SJCRH30 (cell line): Measurements from ENCODE around the gene PSMD4. TPM values are rescaled to one million over a fixed set of nuclear protein-coding genes. Genes with fewer than 3 reads are reported as not detected.

Experiments
- DNase-seq, 2 experiments: peaks; one replicate each; pipeline ENCODE4 v3.0.0-alpha.2; 2015 to 2020
- H3K27ac ChIP-seq: fragments of 250-450 bp; sonication (Bioruptor Pico); 2 replicates; pipeline ENCODE4 v1.5.1; 2020; ENCODE audit warnings: mild to moderate bottlenecking, moderate library complexity
- H3K27me3 ChIP-seq: fragments of 250-450 bp; sonication (Bioruptor Pico); 2 replicates; pipeline ENCODE4 v1.5.1; 2020; ENCODE audit warnings: mild to moderate bottlenecking, moderate library complexity
- H3K36me3 ChIP-seq: fragments of 250-450 bp; sonication (Bioruptor Pico); 2 replicates; pipeline ENCODE4 v1.5.1; 2020; ENCODE audit warnings: mild to moderate bottlenecking, moderate library complexity
- H3K4me1 ChIP-seq: fragments of 250-450 bp; sonication (Bioruptor Pico); 2 replicates; pipeline ENCODE4 v1.5.1; 2020; ENCODE audit warnings: mild to moderate bottlenecking, moderate library complexity
- H3K4me3 ChIP-seq: fragments of 250-450 bp; sonication (Bioruptor Pico); 2 replicates; pipeline ENCODE4 v1.5.1; 2020; ENCODE audit warnings: mild to moderate bottlenecking, moderate library complexity
- H3K9me3 ChIP-seq: fragments of 250-450 bp; sonication (Bioruptor Pico); replicated peaks from 2 replicates; pipeline ENCODE4 v1.5.1; 2020; ENCODE audit warnings: mild to moderate bottlenecking, moderate library complexity
- total RNA-seq: library from RNA; depleted of rRNA; stranded (reverse); fragments of >200 nt; shearing (Covaris generic); gene quantifications from 2 replicates; pipeline ENCODE4 v1.2.3, GENCODE V29; 2014; rRNA removed

The PSMD4 gene
- total RNA-seq, 1 experiment from 2014 or later = 132 TPM

GRCh38 chr1:151311011-151311410 lies 56.5 kb downstream of the PSMD4 start:
- H3K9me3 ChIP-seq = no peaks in the 10 kb centered on the region
- H3K27me3 ChIP-seq = no peaks in the 10 kb centered on the region
- peaks cover 57% of the 10 kb centered on the region for H3K4me1 ChIP-seq
- H3K4me3 ChIP-seq = no peak overlapping the region
- H3K36me3 ChIP-seq = peaks cover 31% of the 10 kb centered on the region
- no peak for DNase-seq
- peak overlapping the region; percentile 78; the same call in 1 of the 2 replicates for H3K27ac ChIP-seq

DNA sequence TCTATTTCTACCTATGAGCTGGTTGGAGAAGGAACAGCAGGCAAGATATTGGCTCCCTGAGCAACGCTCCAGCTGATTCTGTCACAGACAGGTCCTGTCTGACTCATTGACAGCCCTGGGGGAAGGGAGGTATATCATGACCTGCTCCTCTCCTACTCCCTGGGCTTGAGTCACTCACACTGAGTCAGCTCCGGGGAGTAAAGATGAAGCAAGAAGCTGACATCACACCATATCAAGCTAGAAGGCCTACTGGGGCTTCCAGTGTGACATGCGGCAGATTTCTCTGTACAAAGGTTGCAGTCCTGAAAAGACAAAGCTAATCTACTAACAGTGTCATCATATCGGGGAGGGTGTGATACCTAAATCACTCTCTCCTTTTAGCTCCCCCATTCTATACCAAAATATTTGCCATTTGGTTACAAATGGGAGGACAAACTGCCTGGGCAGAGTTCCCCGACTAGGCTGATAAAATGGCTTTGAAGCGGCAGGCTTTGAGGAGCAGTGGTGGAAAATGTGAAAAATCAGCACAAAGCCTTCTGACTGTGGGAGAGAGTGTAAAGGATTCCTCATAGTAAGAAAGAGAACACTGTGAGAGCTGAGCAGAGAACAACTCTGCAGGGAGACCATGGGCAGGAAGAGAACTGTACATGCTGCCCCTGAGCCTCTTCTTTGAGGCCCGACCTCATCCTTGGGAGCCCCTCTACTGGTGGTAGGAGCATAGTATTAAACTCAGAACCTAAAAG lies 57.2 kb downstream of the PSMD4 start:
- DNase-seq = peak; percentile 59 to 66
- Histone ChIP-seq H3K27me3 (no peaks in the 10 kb centered on the region), H3K4me1 (peaks cover 57% of the 10 kb centered on the region), H3K27ac (peak overlapping the region; percentile 78), H3K9me3 (no peaks in the 10 kb centered on the region), H3K4me3 (no peak overlapping the region), H3K36me3 (peaks cover 26% of the 10 kb centered on the region)

GRCh38 chr1:151312411-151312810 lies 57.9 kb downstream of the PSMD4 start:
- Histone ChIP-seq H3K4me1 (peaks cover 57% of the 10 kb centered on the region), H3K4me3 (no peak overlapping the region), H3K27ac (peak overlapping the region; percentile 78), H3K27me3 (no peaks in the 10 kb centered on the region), H3K9me3 (no peaks in the 10 kb centered on the region), H3K36me3 (peaks cover 19% of the 10 kb centered on the region)
- DNase-seq = no peak

GRCh38 chr1:151312826-151313225 lies 58.3 kb downstream of the PSMD4 start:
- no peaks in the 10 kb centered on the region for H3K9me3 ChIP-seq
- peaks cover 57% of the 10 kb centered on the region for H3K4me1 ChIP-seq
- H3K36me3 ChIP-seq = peaks cover 18% of the 10 kb centered on the region
- no peaks in the 10 kb centered on the region for H3K27me3 ChIP-seq
- no peak for DNase-seq
- H3K4me3 ChIP-seq = no peak overlapping the region
- H3K27ac ChIP-seq = no peak overlapping the region

GRCh38 chr1:151313501-151313900 lies 59.0 kb downstream of the PSMD4 start:
- Histone ChIP-seq H3K4me3 (no peak overlapping the region), H3K4me1 (peaks cover 52% of the 10 kb centered on the region), H3K36me3 (peaks cover 14% of the 10 kb centered on the region), H3K9me3 (no peaks in the 10 kb centered on the region), H3K27me3 (no peaks in the 10 kb centered on the region), H3K27ac (peak overlapping the region; percentile 29; the same call in 1 of the 2 replicates)
- no peak for DNase-seq

DNA sequence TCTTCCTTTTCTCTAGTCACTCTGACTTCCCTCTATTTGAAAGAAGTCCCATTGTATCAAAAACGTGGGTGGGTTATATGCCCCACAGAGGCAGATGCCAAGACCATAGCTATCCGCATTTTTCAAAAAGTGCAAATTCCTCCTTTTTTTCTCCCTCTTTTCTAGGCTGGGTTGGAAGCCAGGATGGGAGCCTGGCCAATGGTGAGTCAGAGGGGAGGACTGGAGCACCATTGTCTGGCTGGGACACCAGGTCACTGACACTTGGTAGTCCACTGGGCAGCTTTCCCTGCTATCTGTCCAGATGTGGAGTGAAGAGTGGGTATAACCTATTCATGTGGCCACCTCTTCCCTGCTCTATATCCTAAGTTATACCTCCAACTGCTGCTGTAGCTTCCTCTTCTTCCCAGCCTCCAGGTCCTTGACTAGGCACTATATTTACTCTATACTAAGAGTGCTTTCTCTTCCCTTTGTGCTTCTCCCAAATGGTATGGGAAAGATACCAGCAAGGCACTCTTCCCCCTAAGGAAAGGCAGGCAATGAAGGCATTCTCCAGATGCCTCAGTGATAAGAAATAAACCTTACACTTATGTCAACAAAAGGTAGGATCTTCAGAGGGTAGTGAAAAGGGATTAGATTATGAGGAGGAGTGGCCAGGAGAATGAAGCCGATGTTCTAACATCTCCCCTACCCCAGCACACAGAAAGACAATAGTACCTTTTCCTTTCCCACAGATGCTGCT lies 59.8 kb downstream of the PSMD4 start:
- no peaks in the 10 kb centered on the region for H3K27me3 ChIP-seq
- DNase-seq = peak; percentile 32 to 45

DNA sequence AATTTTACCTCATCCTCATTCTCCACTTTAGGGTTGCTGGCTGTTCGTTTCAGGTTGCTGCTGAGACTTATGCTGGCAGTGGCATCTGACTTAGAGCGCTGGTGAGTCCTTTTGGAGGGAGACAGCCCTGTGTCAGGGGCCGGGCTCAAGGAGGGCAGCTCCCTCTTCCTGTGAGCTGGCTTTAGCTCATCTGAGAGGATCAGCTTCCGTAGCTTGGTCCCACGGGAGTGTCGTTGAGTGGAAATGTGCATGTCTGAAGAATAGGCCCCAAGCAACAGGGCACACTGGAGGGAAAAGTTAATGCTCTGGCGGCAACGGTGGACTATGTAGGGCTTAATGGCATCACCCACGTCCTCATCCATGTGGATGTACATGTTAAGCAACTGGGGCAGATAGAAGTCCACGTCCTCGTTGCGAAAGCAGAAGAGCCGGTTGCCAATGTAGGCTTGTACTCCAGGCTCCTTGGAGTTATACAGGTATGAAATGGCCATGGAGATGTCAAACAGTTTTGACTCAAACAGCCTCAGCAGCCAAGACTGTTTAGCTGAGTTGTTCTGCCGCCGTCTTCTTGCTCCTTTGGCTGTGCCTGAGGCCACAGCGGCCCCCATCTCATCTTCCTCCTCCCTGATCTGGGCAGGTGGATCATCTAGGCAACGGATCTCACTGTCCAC lies 61.2 kb downstream of the PSMD4 start:
- Histone ChIP-seq H3K36me3 (peaks cover 14% of the 10 kb centered on the region), H3K4me3 (no peak overlapping the region), H3K9me3 (no peaks in the 10 kb centered on the region)

More for the DNA sequence above, 59.8 kb downstream of the PSMD4 start:
- H3K9me3 ChIP-seq = no peaks in the 10 kb centered on the region
- H3K4me3 ChIP-seq = no peak overlapping the region
- H3K36me3 ChIP-seq = peaks cover 14% of the 10 kb centered on the region
- H3K27ac ChIP-seq = peak overlapping the region; percentile 29; the same call in 1 of the 2 replicates
- peaks cover 44% of the 10 kb centered on the region for H3K4me1 ChIP-seq

More for the DNA sequence above, 61.2 kb downstream of the PSMD4 start:
- Histone ChIP-seq H3K27ac (no peak overlapping the region), H3K4me1 (peaks cover 33% of the 10 kb centered on the region), H3K27me3 (no peaks in the 10 kb centered on the region)
- DNase-seq = no peak

Other genes with a start within 250 kb of the PSMD4 start
- gene MINDY1, start 247.8 kb upstream of the PSMD4 start, total RNA-seq = 2.0 and 2.5 TPM in 2 replicates
- gene PRUNE1, start 246.3 kb upstream of the PSMD4 start, total RNA-seq = 15.0 and 17.4 TPM in 2 replicates
- gene BNIPL, start 218.1 kb upstream of the PSMD4 start, total RNA-seq = 0.22 and 0.56 TPM in 2 replicates
- gene C1orf56, start 207.0 kb upstream of the PSMD4 start, total RNA-seq = 1.8 and 2.0 TPM in 2 replicates
- 42.2 and 48.3 TPM in 2 replicates for gene CDC42SE1, start 195.1 kb upstream of the PSMD4 start, total RNA-seq
- 14.9 and 15.7 TPM in 2 replicates for gene MLLT11, start 194.3 kb upstream of the PSMD4 start, total RNA-seq
- 3.0 and 3.2 TPM in 2 replicates for gene GABPB2, start 184.0 kb upstream of the PSMD4 start, total RNA-seq
- 11.2 and 12.5 TPM in 2 replicates for gene SEMA6C, start 108.1 kb upstream of the PSMD4 start, total RNA-seq
- not detected in 2 replicates for gene TNFAIP8L2, start 98.1 kb upstream of the PSMD4 start, total RNA-seq
- gene LYSMD1, start 88.8 kb upstream of the PSMD4 start, total RNA-seq = 13.4 and 15.8 TPM in 2 replicates
- 48.9 and 57.8 TPM in 2 replicates for gene SCNM1, start 88.6 kb upstream of the PSMD4 start, total RNA-seq
- not detected in 2 replicates for gene TMOD4, start 78.8 kb upstream of the PSMD4 start, total RNA-seq
- 49.4 and 55.2 TPM in 2 replicates for gene VPS72, start 64.5 kb upstream of the PSMD4 start, total RNA-seq
- 85.0 and 99.3 TPM in 2 replicates for gene PIP5K1A, start 56.2 kb upstream of the PSMD4 start, total RNA-seq
- gene ZNF687, start 27.6 kb downstream of the PSMD4 start, total RNA-seq = 16.1 and 17.6 TPM in 2 replicates
- 29.4 and 32.3 TPM in 2 replicates for gene PI4KB, start 72.7 kb downstream of the PSMD4 start, total RNA-seq
- 29.1 and 33.2 TPM in 2 replicates for gene RFX5, start 92.5 kb downstream of the PSMD4 start, total RNA-seq
- gene SELENBP1, start 118.0 kb downstream of the PSMD4 start, total RNA-seq = 10.4 and 11.8 TPM in 2 replicates
- gene PSMB4, start 144.8 kb downstream of the PSMD4 start, total RNA-seq = 355 and 363 TPM in 2 replicates
- 32.1 and 39.5 TPM in 2 replicates for gene POGZ, start 204.8 kb downstream of the PSMD4 start, total RNA-seq